Smooth muscle cell (in vitro differentiated cells): ENCODE results near the gene INPP5A. TPM values are rescaled to one million over a fixed set of nuclear protein-coding genes. Genes with fewer than 3 reads are reported as not detected.
"Not testable (repeated sequence)": the region's sequence is repeated elsewhere in the genome, so short reads cannot be mapped to it uniquely, and the experiment has no call there.

Experiments
- DNase-seq: peaks from one replicate; lab custom pipeline; 2025; ENCODE audit not compliant: unreplicated experiment; lab: John Stamatoyannopoulos, UW
- H2AFZ ChIP-seq: fragments of 200-600 bp; sonication (generic); 2 replicates; pipeline ENCODE4 v1.6.0; 2016; ENCODE audit warnings: antibody characterized with exemption, low read depth, mild to moderate bottlenecking
- H3F3A ChIP-seq: fragments of 200-600 bp; sonication (generic); 2 replicates; pipeline ENCODE4 v1.6.0; 2017; ENCODE audit warnings: antibody characterized with exemption, low read depth
- H3K27ac ChIP-seq: fragments of 200-600 bp; sonication (generic); 2 replicates; pipeline ENCODE4 v1.5.1; 2016; ENCODE audit warnings: low read depth, mild to moderate bottlenecking
- H3K27me3 ChIP-seq: fragments of 200-600 bp; sonication (generic); 2 replicates; pipeline ENCODE4 v1.6.1; 2016; ENCODE audit warnings: low read depth, mild to moderate bottlenecking
- H3K36me3 ChIP-seq: fragments of 200-600 bp; sonication (generic); 2 replicates; pipeline ENCODE4 v1.5.1; 2016; ENCODE audit warnings: low read depth
- H3K4me1 ChIP-seq: fragments of 200-600 bp; sonication (generic); 2 replicates; pipeline ENCODE4 v1.5.1; 2016; ENCODE audit warnings: low read depth
- H3K4me2 ChIP-seq: fragments of 200-600 bp; sonication (generic); 2 replicates; pipeline ENCODE4 v1.6.0; 2016; ENCODE audit warnings: mild to moderate bottlenecking
- H3K4me3 ChIP-seq: fragments of 200-600 bp; sonication (generic); 2 replicates; pipeline ENCODE4 v1.5.1; 2016; ENCODE audit warnings: mild to moderate bottlenecking
- H3K79me2 ChIP-seq: fragments of 200-600 bp; sonication (generic); 2 replicates; pipeline ENCODE4 v1.6.0; 2016; ENCODE audit warnings: low read depth, mild to moderate bottlenecking
- H3K9ac ChIP-seq: fragments of 200-600 bp; sonication (generic); 2 replicates; pipeline ENCODE4 v1.6.0; 2016; ENCODE audit warnings: low read depth
- H3K9me3 ChIP-seq: fragments of 200-600 bp; sonication (generic); replicated peaks from 2 replicates; pipeline ENCODE4 v1.5.1; 2016; ENCODE audit warnings: low read depth
- H4K20me1 ChIP-seq: fragments of 200-600 bp; sonication (generic); 2 replicates; pipeline ENCODE4 v1.6.0; 2016; ENCODE audit warnings: low read depth
- CTCF ChIP-seq: fragments of 200-600 bp; sonication (generic); IDR thresholded peaks from 2 replicates; pipeline ENCODE4 v1.5.1; 2017; ENCODE audit warnings: borderline replicate concordance, mild to moderate bottlenecking, antibody characterized with exemption; ENCODE audit not compliant: insufficient read depth, poor library complexity, severe bottlenecking
- WGBS: methylation state at CpG from one replicate; pipeline ENCODE4 v1.1.7; 2016; ENCODE audit warnings: low lambda C conversion rate; 5-methylcytosine and 5-hydroxymethylcytosine counted together
- polyA plus RNA-seq: library from polyadenylated mRNA; unstranded; fragments of >200 nt; fragmentation: Nextera tagmentation; extraction: Ambion mirVana; gene quantifications from 2 replicates; pipeline ENCODE4 v1.2.1, GENCODE V29; 2016
- total RNA-seq: library from RNA; depleted of rRNA; stranded (reverse); fragments of >200 nt; gene quantifications from 2 replicates; pipeline ENCODE4 v1.2.3, GENCODE V29; 2014

The INPP5A gene
- total and polyA plus RNA-seq, 2 experiments from 2014 or later, result 48.0 to 55.9 TPM

GRCh38 chr10:132671228-132672154, 133.9 kb downstream of the INPP5A start:
- Histone ChIP-seq H3K4me3 (no peak overlapping the region), H3K4me1 (no peaks in the 10 kb centered on the region), H3F3A (no peaks in the 10 kb centered on the region), H3K27me3 (no peaks in the 10 kb centered on the region), H3K9me3 (no peaks in the 10 kb centered on the region), H3K79me2 (no peaks in the 10 kb centered on the region), H3K9ac (no peak overlapping the region), H3K27ac (no peak overlapping the region), H3K4me2 (no peak overlapping the region), H3K36me3 (no peaks in the 10 kb centered on the region), H4K20me1 (peaks cover 64% of the 10 kb centered on the region), H2AFZ (no peak overlapping the region)
- no peak for DNase-seq
- no peak for TF ChIP-seq CTCF
- WGBS, result 96% methylated on average over 14 of the region's 25 CpGs

- H3K4me2 ChIP-seq, DNase-seq, H3K4me1 ChIP-seq, H3K79me2 ChIP-seq, H3K9ac ChIP-seq, H3K27me3 ChIP-seq, H3K4me3 ChIP-seq, H3K27ac ChIP-seq, H2AFZ ChIP-seq, H3F3A ChIP-seq, H3K36me3 ChIP-seq, H3K9me3 ChIP-seq: not testable (repeated sequence)
- 99% methylated on average over 4 of the region's 4 CpGs for WGBS
- peaks cover 58% of the 10 kb centered on the region for H4K20me1 ChIP-seq
These were observed 136.2 kb downstream of the INPP5A start for GRCh38 chr10:132673746-132674145.

- Histone ChIP-seq H2AFZ (no peak overlapping the region), H3K79me2 (no peaks in the 10 kb centered on the region), H3K36me3 (no peaks in the 10 kb centered on the region), H3K9ac (no peak overlapping the region), H4K20me1 (peaks cover 56% of the 10 kb centered on the region), H3K4me3 (no peak overlapping the region), H3K4me2 (no peak overlapping the region), H3K27ac (no peak overlapping the region), H3K9me3 (no peaks in the 10 kb centered on the region), H3K4me1 (no peaks in the 10 kb centered on the region), H3F3A (no peaks in the 10 kb centered on the region), H3K27me3 (no peaks in the 10 kb centered on the region)
- WGBS, result 98% methylated on average over 9 of the region's 9 CpGs
- TF ChIP-seq CTCF, result no peak
- no peak for DNase-seq
These were observed 136.7 kb downstream of the INPP5A start for GRCh38 chr10:132674311-132674710.

- Histone ChIP-seq H3K4me3 (no peak overlapping the region), H3K36me3 (no peaks in the 10 kb centered on the region), H3K27me3 (no peaks in the 10 kb centered on the region), H2AFZ (no peak overlapping the region), H3K9ac (no peak overlapping the region), H3K79me2 (no peaks in the 10 kb centered on the region), H3K4me2 (no peak overlapping the region), H3K27ac (no peak overlapping the region), H4K20me1 (peaks cover 61% of the 10 kb centered on the region), H3F3A (no peaks in the 10 kb centered on the region), H3K4me1 (no peaks in the 10 kb centered on the region), H3K9me3 (no peaks in the 10 kb centered on the region)
- no peak for DNase-seq
- no peak for TF ChIP-seq CTCF
- 95% methylated on average over 23 of the region's 23 CpGs for WGBS
These were observed 137.6 kb downstream of the INPP5A start for GRCh38 chr10:132675031-132675740.
